Left forelimb (tissue), 1 donor: ENCODE data around the gene S100A1.
"Not testable (repeated sequence)": the region's sequence is repeated elsewhere in the genome, so short reads cannot be mapped to it uniquely, and the experiment has no call there.

Experiments
- DNase-seq: peaks from one replicate; pipeline ENCODE4 v3.0.0-alpha.2; 2018; ENCODE audit warnings: low spot score

The S100A1 gene

DNA sequence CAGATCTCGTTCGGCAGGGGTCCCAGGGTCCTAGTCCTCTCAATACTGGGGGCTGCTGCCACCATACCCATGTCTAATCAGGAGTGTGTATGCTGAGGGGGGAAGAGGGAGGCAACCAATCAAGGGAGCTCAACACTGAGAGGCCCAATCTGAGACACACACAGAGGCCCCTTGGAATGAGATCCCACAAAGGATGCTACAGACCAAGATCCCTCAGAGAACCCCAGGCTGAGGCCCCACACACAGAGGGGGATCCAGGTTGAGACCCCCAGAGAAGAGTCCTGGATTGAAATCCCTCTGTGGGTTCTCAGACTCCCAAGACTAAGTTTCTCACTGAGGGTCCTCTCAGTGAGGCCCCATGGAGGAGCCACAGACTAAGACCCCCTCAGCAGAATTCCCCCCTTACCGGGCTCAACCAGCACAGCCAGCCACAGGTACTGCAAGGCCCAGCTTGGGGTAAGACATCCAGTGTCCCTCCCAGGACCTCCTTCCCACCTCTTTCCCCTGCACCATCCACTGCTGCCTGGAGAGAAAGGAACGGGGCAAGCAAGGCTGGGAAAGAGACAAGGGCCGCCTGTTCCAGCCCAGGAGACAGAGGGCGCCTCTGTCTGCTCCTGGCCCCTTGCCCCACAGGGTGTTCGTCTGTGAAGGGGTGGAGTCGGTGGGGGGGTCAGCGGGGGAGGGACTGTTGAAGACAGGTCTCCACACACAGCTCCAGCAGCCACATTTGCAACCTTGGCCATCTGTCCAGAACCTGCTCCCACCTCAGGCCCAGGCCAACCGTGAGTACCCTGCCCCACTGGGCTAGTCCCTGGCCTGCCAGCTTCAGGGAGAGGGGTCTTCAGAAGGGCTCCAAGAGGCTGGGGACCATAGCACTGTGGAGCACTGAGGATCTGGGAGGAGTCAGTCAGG is at the start of gene S100A1:
Gene S100A1, plus strand, starts transcription at position 720 of the 912 bp plus-strand sequence. CDS start 2,088 bp downstream, outside the sequence.
- no peak for DNase-seq

DNA sequence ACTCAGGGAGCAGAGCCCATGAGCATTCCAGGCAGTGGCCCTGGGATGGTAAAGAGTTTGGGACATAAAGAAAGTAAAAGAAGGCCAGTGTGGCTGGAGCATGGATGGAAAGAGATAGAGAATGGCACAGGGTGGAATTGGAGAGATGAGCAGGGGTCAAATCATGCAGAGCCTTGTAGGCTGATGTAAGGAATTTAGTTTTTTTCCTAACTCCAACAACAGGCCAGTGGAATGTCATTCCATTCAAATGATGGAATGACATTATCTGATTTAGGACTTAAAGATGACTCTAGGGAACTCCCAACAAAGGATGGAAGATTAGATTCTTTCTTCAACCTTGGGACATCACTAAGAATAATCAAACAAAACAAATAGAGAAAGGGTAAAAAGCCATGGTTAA is 49.7 kb upstream of the S100A1 start:
- no peak for DNase-seq

DNA sequence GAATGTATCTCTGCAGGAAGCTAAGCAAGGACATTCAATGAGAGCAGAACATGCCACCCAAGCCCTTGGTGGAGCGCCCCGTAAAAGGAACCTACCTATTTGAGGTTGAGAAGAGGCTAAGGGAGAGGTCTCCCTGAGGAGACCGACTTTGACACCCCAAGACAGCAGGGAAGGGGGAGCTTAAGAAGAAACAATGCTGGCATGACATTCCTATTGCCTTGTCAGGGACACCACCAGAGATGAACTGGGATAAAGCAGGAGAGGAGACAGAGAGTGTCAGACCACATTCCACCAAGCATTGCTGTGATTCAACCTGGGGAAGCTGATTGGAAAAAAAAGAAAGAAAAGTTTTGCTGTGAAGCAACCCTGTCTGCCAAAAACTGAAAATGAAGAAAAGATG is 49.3 kb upstream of the S100A1 start:
- DNase-seq, result no peak

DNA sequence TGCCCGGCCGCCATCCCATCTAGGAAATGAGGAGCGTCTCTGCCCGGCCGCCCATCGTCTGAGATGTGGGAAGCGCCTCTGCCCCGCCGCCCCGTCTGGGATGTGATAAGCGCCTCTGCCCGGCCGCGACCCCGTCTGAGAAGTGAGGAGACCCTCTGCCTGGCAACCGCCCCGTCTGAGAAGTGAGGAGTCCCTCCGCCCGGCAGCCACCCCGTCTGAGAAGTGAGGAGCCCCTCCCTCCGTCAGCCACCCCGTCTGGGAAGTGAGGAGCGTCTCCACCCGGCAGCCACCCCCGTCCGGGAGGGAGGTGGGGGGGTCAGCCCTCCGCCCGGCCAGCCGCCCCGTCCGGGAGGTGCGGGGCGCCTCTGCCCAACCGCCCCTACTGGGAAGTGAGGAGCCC is 45.4 kb upstream of the S100A1 start:
- DNase-seq, result not testable (repeated sequence)

DNA sequence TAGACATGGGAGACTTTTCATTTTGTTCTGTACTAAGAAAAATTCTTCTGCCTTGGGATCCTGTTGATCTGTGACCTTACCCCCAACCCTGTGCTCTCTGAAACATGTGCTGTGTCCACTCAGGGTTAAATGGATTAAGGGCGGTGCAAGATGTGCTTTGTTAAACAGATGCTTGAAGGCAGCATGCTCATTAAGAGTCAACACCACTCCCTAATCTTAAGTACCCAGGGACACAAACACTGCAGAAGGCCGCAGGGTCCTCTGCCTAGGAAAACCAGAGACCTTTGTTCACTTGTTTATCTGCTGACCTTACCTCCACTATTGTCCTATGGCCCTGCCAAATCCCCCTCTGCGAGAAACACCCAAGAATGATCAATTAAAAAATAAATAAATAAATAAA is 44.7 kb upstream of the S100A1 start:
- DNase-seq, result not testable (repeated sequence)

DNA sequence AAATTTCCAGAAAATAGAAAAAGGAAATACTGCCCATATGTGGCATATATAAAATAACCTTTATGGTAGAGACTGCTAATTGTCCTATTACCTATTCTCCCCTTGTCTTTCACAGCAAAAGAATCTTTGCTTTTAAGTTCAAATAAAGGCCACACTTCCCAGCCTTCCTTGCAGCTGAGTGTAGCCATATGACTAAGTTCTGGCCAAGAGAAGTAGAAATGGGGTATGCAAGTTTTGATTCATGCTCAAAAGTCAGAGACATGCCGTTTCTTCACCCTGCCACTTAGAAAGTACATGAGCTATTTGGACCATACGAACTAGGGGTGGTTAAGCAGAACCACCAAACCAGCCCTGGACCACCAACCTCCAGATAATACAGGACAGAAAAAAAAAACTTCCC is 44.3 kb upstream of the S100A1 start:
- DNase-seq, result no peak

DNA sequence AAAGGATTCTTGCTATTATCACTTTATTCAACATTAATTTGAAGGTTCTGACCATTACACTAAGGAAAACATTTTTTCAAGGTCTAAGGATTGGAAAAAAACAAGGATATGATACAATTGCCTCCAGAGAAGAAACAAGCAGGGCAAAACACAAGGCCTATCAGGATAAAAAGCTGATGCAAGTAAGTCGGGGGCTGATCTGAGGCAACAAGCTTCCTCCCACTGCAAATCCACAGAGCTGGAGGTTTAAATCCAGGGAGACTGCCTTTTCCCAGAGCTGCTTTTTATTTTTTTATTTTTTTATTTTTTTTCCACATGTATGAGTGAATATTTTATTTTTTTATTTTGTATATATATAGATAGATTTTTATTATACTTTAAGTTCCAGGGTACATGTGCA is 43.2 kb upstream of the S100A1 start:
- no peak for DNase-seq

DNA sequence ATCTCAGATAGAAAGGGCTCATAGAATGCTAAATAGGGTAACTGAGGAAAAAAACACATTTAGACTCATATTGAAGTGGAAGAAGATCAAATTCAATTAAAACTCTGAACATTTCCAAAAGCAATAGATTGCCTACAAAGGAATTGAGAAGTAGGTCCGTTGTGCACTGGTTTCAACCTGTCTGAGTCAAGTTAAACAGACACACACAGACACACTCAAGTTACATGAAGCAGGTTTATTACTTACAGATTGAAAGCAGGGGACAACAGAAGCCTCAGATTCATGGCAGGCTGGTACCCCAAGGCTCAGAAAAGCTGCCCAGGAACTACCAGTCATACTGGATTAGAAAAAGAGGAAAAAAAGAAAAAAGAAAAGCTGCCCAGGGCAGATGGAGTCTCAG is 41.9 kb upstream of the S100A1 start:
- DNase-seq, result no peak

DNA sequence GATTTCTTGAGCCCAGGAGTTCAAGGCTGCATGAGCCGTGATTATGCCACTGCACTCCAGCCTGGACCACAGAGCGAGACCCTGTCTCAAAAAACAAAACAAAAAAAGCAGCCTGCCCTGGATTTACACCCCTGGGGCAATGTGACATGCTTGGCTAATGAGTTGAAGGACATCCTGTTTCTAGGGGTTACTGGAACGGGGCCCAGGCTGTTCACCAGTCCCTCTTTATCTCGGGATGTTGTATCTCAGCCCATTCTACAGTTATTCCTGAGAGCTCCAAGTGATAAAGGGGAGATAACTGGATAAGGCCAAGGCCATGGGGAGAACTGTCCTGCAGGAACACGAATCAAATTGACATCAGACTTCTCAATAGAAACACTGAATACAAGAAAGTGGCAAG is 40.9 kb upstream of the S100A1 start:
- DNase-seq, result no peak

DNA sequence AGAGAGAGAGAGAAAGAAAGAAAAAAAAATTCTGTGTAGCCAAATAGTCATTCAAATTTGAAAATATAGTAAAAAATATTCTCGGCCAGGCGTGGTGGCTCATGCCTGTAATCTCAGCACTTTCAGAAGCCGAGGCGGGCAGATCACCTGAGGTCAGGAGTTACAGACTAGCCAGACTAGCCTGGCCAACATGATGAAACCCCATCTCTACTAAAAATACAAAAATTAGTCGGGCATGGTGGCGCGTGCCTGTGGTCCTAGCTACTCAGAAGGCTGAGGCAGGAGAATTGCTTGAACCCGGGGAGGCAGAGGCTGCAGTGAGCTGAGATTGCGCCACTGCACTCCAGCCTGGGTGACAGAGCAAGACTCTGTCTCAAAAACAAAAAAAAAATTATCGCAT is 40.2 kb upstream of the S100A1 start:
- DNase-seq, result not testable (repeated sequence)

DNA sequence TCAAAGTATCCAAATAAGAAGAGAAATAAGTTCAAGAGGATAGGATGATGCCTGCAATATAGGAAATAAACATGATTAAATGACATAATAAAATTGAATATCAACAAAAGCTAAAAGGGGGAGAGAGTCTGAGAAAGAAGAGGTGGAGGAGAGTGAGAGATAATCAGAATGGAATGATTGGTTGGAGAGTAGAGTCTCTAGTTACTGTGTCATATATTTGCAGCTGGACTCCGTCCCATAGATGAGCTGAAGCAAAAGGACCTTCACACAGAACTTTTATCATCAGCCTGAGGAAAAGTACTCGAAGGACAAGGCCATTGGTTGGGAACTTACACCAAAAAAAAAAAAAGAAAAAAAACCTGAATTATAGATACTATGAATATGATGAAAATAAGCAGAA is 39.8 kb upstream of the S100A1 start:
- no peak for DNase-seq

DNA sequence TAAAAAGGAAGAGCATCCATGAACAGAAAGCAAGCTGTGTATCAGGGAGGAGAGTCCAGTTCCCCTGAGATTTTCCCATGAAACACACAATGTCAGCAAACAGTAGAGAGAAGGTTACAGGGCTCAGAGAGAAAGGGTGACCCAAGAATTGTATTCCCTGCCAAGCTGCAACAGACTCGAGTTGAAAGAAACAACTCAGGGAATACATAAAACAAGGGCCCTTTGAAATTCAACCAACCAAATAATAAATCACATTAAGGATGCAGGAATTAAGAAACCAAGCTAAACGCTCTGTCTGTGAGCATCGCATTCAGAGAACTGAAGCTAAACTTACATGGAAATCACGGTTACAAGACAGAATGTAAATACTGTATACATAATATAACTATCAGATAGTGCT is 35.5 kb upstream of the S100A1 start:
- DNase-seq, result no peak

DNA sequence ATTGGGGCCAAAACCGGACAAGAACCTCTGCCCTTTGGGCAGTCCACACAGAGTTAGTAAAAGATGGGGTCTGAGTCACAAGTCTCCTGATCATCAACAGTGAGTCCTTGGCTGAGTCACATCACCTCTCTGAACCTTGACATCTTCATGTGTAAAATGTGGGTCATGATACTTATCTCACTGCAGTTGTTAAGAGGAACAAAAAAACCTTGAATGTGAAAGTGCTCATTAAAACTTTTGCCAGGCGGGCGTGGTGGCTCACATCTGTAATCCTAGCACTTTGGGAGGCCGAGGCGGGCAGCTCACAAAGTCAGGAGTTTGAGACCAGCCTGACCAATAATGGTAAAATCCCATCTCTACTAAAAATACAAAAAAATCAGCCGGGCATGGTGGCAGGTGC is 31.0 kb upstream of the S100A1 start:
- no peak for DNase-seq

DNA sequence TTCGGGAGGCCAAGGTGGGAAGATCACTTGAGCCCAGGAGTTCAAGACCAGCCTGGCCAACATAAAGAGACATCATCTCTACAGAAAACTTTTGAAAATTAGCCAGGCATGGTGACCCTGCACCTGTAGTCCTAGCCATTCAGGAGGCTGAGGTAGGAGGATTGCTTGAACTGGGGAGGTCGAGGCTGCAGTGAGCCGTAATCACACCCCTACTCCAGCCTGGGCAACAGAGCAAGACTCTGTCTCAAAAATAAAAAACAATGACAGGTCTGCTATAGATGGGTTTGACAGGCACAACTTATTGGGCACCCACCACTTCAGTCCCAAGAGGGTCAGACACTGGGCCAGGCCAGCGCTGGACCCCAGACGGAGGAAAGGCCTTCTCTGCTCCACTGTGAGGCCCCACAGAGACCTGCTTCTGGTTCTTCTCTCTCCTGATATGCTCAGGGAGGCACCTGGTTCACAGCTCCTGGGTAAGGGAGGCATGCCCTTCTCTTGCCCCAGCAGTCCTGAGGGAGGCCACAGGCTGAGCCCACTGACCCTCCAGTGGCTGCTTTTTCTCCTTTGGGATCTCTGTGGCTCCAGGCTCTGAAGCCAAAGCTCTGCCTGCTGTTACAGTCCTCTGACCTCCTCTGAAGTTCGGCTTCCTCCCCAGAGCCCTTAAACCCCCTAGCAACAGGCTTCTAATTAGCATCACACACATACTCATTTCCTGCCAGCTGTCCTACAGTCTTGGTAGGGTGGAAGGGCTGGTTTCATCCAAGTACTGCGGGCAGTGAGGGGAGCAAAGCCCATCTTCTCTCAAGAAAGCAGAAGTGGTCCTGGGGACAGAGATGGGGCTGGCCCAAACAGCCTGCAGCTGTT is 29.7 kb upstream of the S100A1 start:
- no peak for DNase-seq

DNA sequence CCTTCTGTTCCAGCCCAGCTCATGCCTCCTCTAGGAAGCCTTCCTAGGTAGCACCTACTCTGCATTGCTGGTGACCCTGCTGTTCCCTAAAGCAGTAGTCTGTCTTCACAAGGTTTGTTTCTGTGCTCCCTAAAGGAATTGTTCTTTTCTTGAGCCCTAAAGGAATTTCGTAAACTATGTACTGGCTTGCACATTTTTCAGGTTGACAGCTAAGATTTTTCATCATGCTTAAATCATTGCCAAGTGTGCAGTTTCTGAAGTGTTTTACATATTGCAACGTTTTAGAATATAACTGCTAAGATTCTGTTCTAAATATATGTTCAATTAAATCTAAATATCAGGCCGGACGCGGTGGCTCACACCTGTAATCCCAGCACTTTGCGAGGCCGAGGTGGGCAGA is 28.4 kb upstream of the S100A1 start:
- DNase-seq, result no peak

DNA sequence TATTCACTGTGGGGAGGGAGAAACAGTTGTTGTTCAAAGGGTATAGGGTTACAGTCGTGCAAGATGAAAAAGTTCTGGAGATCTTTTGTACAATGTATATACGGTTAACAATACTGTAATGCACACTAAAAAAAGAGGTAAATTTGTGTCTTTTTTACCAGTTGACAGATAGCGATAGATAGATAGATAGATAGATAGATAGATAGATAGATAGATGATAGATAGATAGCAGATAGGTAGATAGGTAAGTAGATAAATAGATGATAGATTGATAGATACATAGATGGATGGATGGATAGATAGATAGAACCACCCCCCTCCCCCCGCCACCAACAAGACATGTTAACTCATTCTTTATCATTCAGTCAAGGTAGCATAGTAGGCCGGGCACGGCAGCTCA is 25.5 kb upstream of the S100A1 start:
- DNase-seq, result no peak

DNA sequence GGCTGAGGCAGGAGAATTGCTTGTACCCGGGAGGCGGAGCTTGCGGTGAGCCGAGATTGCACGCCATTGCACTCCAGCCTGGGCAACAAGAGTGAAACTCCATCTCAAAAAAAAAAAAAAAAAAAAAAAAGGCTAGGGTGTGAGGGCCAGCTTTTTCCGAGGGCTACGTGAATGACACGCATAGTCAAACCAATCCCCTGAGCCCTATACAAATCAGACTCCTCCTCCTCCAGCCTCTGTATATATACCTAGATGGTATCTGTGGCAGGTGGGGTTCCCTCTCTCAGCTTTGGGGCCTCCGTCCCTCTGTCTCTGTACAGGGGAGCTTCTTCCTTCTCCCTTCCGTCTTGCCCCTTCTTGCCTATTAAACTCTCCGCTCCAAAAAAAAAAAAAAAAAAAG is 22.0 kb upstream of the S100A1 start:
- DNase-seq, result no peak

DNA sequence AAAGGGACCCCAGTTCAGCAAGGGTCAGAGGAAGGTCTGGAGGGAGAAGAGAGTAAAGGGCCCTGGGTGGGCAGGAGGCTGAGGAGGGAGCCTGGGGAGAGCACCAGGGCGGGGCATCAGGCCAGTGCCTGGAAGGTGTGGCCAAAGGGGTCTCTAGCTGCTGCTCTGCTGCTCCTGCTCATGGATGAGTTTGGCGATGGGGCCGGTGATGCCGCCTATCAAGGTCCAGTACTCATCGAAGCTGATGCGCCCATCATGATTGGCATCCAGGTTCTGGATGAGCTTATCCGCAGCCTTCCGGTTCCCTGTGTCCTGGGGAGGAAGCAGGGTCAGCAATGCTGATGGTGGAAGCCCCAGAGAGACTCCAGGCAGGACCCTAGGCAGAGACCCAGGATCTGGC is 20.9 kb upstream of the S100A1 start:
- DNase-seq, result no peak

DNA sequence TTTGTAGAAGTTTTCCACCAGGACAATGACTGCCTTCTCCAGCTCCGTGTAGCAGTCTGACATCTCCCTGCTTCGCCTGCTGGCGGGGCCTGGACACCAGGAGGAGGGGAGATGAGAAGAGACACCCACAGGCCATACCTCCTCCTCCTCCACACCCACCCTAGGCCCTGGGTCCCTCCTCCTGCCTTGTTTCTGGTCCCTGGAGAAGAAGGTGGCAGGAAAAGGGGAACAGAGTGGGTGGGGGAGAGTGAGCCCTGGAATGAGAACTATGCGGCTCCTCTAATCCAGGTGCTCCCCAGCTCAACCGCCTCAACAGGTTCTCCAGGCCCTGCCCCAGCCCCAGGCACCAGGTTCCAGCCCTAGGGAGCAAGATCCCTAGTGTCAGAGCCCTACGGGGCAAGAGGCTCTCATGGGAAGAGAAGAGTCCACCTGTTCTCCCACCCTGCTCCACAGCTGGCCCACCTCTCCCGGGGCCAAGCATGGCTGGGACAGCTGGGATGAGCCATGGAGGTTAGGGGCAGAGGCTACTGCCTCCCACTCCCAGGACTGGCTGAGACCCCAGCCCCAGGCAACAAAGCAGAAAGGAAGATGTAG is 20.0 kb upstream of the S100A1 start:
- no peak for DNase-seq

DNA sequence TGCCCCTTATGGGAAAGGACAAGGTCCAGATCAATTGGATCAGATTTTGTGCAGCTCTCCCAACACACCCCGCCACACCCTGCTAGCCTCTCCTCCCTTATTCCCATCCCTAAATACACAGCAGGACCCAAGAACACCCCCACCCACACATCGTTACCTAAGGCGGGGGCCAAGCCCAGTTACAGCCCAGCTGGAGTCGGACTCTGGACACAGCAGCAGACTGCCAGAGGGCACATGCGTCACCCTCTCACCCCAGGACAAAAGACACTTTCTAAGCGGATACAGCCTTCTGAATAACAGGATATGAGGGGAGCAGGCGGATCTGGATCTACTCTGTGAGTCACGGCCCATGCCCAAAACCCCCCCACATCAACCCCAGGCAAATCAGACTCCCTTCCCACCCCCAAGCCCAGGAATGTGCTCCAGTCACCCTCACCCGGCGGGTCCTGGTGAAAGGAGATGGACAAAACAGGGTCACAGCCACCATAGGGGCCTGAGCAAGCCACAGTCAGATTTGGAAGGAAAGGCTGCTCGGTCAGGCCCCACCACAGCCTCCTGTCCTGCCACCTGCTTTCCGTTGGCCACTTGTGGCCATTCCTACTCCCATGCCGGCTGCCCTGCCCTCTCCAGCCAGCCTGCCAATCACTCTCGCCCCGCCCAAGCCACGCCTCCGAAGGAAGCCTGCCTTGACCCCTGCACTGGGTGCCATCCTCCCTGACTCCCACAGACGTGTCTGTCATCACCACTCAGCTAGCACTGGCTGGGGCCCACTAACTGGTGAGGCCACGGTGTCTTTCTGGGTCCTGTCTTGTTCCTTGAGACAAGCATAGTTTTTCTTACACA is 19.3 kb upstream of the S100A1 start:
- no peak for DNase-seq

DNA sequence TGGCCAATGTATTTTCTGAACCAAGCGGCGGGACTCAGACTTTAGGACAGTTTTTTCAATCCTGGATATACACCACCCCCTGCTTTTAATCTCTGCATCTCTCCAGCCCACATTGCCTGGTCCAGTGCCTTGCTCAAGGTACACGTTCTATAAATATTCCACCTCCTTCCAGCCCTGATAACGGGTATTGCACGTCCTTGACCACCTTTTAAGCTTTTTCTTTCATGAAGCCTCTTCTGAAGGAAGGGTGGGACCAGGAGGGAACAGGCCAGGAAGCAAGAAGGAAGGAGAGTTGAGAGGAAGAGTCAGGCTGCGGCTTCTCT is 18.7 kb upstream of the S100A1 start:
- DNase-seq, result no peak

DNA sequence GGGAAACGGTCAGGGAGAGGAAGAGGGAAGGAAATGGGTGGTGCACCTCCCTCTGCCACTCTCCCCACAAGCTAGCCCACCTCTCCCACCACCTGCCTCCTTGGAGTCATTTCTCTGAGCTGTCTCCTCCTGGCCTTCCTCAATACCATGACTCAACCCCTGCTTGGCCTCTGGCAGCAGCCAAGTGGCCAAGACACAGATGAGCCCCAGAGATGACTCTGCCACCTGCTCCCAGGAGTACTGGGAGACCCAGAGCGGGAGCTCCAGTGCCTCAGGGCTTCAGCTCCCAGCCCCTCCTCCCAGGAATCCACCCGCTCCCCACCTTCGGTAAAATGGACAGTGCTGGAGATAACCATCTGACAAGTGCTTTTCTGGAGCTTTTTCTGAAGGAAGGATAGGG is 17.9 kb upstream of the S100A1 start:
- no peak for DNase-seq
